ENCODE results near the gene CACNA1H. TPM values are rescaled to one million over a fixed set of nuclear protein-coding genes. Genes with fewer than 3 reads are reported as not detected.

CACNA1H gene
- total and polyA plus RNA-seq, 2 of the 8 experiments (the other 6 are each of a cell fraction or from before 2014, with no cell fraction given) = 14.0 to 28.7 TPM

- WGBS, 2 experiments (ENCODE audit: extremely low coverage in 1 of 2, insufficient coverage in 1 of 2, insufficient read length in 1 of 2, insufficient replicate concordance in 2 of 2, low coverage in 1 of 2, low lambda C conversion rate in 2 of 2, missing lambda C conversion rate in 1 of 2) = 97% methylated on average over 10 of the region's 16 CpGs; no CpG with 5 or more reads in 1 of the 2 experiments
- POLR2A ChIA-PET (ENCODE audit: partially characterized antibody) = no interaction called here
- TF ChIP-seq CBX5 (IDR thresholded peaks at IDR 0.05; ENCODE audit: low read depth, low read length) (no peak), ATF3 (IDR thresholded peaks at IDR 0.05; ENCODE audit: insufficient read depth, low read depth, low read length) (no peak), TAF1 (IDR thresholded peaks at IDR 0.05; ENCODE audit: low read depth, low read length) (no peak), POLR2AphosphoS5 (IDR thresholded peaks at IDR 0.05; ENCODE audit: low read depth, low read length) (no peak), YY1 (IDR thresholded peaks at IDR 0.05; ENCODE audit: low read depth, low read length) (no peak), CREB1 (IDR thresholded peaks at IDR 0.05) (no peak), CTBP2 (IDR thresholded peaks at IDR 0.05; ENCODE audit: borderline replicate concordance, insufficient read depth, insufficient read length, low read length) (no peak), HDAC6 (IDR thresholded peaks at IDR 0.05; ENCODE audit: low read depth, low read length) (no peak), SUZ12 (IDR thresholded peaks at IDR 0.05; ENCODE audit: low read length) (no peak), E2F6 (IDR thresholded peaks at IDR 0.05) (no peak), TCF12 (IDR thresholded peaks at IDR 0.05; ENCODE audit: low read depth, low read length) (no peak), HDAC2 (IDR thresholded peaks at IDR 0.05; ENCODE audit: borderline replicate concordance in 1 of 2, low read depth in 2 of 2, low read length in 2 of 2) (no peak), CHD2 (IDR thresholded peaks at IDR 0.05; ENCODE audit: low read length) (no peak)
Measured at GRCh38 chr16:1214719-1215118, 61.8 kb downstream of the CACNA1H start.

More at GRCh38 chr16:1214719-1215118, 61.8 kb downstream of the CACNA1H start:
- Histone ChIP-seq H2BK5ac (ENCODE audit: low read depth, low read length) (no peak overlapping the region; the same call in 1 of the 2 replicates), H4K8ac (ENCODE audit: extremely low read depth, insufficient read depth, low read length) (no peak overlapping the region), H4K5ac (ENCODE audit: insufficient read length, low read depth, low read length) (no peak overlapping the region), H3K23ac (ENCODE audit: insufficient read length) (no peak overlapping the region), H2BK15ac (ENCODE audit: low read length) (no peak overlapping the region), H4K20me1 (replicated peaks in 1 of 2; ENCODE audit: control insufficient read depth in 1 of 2, insufficient read depth in 2 of 2, low read length in 2 of 2) (peaks cover 0 to 4% of the 10 kb centered on the region in 2 experiments), H3K79me2 (ENCODE audit: control insufficient read depth in 1 of 2, insufficient read depth in 2 of 2, low read length in 2 of 2) (no peaks in the 10 kb centered on the region), H3K4me2 (ENCODE audit: insufficient read depth in 1 of 2, low read depth in 2 of 2, low read length in 2 of 2) (no peak overlapping the region), H2AFZ (ENCODE audit: low read length) (no peak overlapping the region), H3K9ac (replicated peaks in 1 of 4; ENCODE audit: extremely low read depth in 1 of 4, low read depth in 3 of 4, low read length in 3 of 4) (no peak overlapping the region), H4K91ac (replicated peaks; ENCODE audit: insufficient read length, low read length) (no peak overlapping the region), H3K36me3 (ENCODE audit: control insufficient read depth in 2 of 4, insufficient read depth in 4 of 4, low read length in 3 of 4) (peaks cover 4 to 69% (median 11%) of the 10 kb centered on the region in 4 experiments; a peak in 4 of 8 replicates), H3K4ac (replicated peaks; ENCODE audit: insufficient read length, low read depth, low read length) (no peak overlapping the region), H3K23me2 (ENCODE audit: low read depth, low read length) (no peaks in the 10 kb centered on the region), H3K27me3 (replicated peaks in 1 of 4; ENCODE audit: control insufficient read depth in 3 of 4, extremely low read depth in 1 of 4, insufficient read depth in 3 of 4, low read length in 3 of 4) (no peaks in the 10 kb centered on the region), H3K4me3 (ENCODE audit: extremely low read depth in 1 of 4, insufficient read depth in 2 of 4, low read depth in 3 of 4, low read length in 4 of 4) (no peak overlapping the region), H3K4me1 (replicated peaks in 1 of 4; ENCODE audit: control insufficient read depth in 3 of 4, insufficient read depth in 4 of 4, low read length in 3 of 4) (no peaks in the 10 kb centered on the region), H2BK12ac (ENCODE audit: low read depth, low read length) (no peak overlapping the region), H2BK20ac (ENCODE audit: low read length) (no peak overlapping the region), H3K79me1 (ENCODE audit: low read depth, low read length) (no peaks in the 10 kb centered on the region), H3K27ac (ENCODE audit: low read depth, low read length) (no peak overlapping the region), H3K56ac (replicated peaks; ENCODE audit: insufficient read length, low read depth, low read length) (no peak overlapping the region), H2BK120ac (replicated peaks; ENCODE audit: low read depth, low read length) (no peak overlapping the region), H3K18ac (ENCODE audit: extremely low read depth, low read length) (no peak overlapping the region), H3K14ac (ENCODE audit: insufficient read length) (no peak overlapping the region), H3K9me3 (ENCODE audit: insufficient read depth in 2 of 2, low read depth in 1 of 2, low read length in 1 of 2) (no peaks in the 10 kb centered on the region), H2AK5ac (ENCODE audit: low read depth, low read length) (no peak overlapping the region)
- FAIRE-seq = no peak
- no peak for DNase-seq (ENCODE audit: low read depth in 1 of 2, low spot score in 2 of 2)
- CTCF ChIA-PET (ENCODE audit: partially characterized antibody) = interaction anchor here (0.7 to 1.3 kb wide), 3 partner anchors 10 to 149 kb away, joined by 3 to 4 read pairs (median 4); no protein-coding TSS in a partner anchor
